ENCODE data around the gene KIAA1755.

KIAA1755 gene

GRCh38 chr20:38256021-38256420 lies 4.5 kb downstream of the KIAA1755 start:
- TF ChIP-seq CTCF (IDR thresholded peaks at IDR 0.05) = no peak

GRCh38 chr20:38255393-38255792 lies 5.1 kb downstream of the KIAA1755 start:
- no peak for TF ChIP-seq CTCF (IDR thresholded peaks at IDR 0.05)

- TF ChIP-seq CTCF (IDR thresholded peaks at IDR 0.05) = no peak
These were observed 7.0 kb downstream of the KIAA1755 start for GRCh38 chr20:38253571-38253970.

GRCh38 chr20:38252292-38253288 lies 7.9 kb downstream of the KIAA1755 start:
- no peak for TF ChIP-seq CTCF (IDR thresholded peaks at IDR 0.05)

GRCh38 chr20:38250609-38251008 lies 9.9 kb downstream of the KIAA1755 start:
- no peak for TF ChIP-seq CTCF (IDR thresholded peaks at IDR 0.05)

- no peak for TF ChIP-seq CTCF (IDR thresholded peaks at IDR 0.05)
These were observed 10.8 kb downstream of the KIAA1755 start for GRCh38 chr20:38249536-38250310.

GRCh38 chr20:38248133-38248532 lies 12.4 kb downstream of the KIAA1755 start:
- TF ChIP-seq CTCF (IDR thresholded peaks at IDR 0.05) = no peak
